Dedifferentiated amniotic fluid mesenchymal stem cell (primary cell): ENCODE measurements around the gene PPP1R1A.

Experiments
- DNase-seq: peaks from one replicate; pipeline ENCODE4 v3.0.0-alpha.2; 2016; ENCODE audit errors: extremely low spot score

PPP1R1A gene, protein sequence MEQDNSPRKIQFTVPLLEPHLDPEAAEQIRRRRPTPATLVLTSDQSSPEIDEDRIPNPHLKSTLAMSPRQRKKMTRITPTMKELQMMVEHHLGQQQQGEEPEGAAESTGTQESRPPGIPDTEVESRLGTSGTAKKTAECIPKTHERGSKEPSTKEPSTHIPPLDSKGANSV

DNA sequence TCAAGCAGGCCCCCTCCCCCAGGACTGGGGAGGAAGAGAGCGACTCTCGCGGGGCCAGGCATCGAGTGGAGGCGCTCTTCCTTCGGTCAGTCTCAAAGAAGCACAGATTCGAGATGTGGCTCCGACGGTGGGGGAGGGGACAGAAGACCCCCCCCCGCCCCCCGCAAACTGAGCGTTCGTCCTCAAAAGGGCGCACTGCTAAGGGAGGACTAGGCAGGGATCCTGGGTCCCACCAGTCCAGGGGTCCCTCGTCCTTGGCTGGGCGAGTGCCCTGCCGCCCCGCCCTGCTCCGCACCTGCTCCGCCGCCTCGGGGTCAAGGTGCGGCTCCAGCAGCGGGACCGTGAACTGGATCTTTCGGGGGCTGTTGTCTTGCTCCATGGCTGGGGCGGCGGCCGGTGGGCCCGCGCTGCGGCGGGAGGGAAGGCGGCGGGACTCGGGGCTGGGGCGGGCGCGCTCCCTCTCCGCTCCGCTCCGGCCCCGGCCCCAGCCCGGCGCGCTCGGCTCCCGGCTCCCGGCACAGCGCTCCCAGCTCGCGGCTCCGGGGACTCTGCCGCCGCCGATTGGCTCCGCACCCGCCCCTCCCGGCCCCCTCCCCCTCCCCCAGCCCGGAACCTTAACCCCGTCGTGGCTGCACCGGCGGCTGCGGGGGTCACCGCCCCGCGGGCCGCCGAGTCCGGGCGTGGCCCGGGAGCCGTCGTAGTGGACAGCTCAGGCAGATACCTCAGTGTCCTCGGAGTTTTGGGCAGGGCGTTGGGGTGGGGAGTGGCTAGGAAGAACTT lies at the start of gene PPP1R1A:
PPP1R1A (minus strand) TSS at position 550 of the 780 bp plus-strand sequence; CDS start at position 379, 171 bp downstream.
- no peak for DNase-seq

DNA sequence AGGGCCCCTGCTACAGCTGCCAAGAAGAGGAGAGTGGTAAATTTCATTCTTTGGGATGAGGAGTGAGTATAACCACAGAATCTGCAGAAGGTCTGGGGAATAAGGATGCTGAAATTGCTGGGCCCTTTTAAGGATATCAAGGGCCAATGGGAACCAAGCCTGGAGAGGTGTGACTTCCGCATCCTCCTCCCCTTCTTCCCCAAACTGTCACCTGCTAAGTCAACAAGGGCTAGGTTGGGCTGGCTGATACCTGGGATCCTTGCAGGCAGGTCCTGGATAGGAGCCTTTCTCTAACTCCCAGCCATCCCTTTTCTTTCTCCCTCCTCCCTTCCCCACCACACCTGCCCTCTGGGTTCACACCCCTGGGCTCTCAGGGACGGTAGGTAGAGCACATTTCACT lies 46.3 kb upstream of the PPP1R1A start, which contains the start of gene LACRT:
LACRT (minus strand) TSS at position 101 of the 400 bp plus-strand sequence; CDS start at position 47, 54 bp downstream.
- DNase-seq, result no peak

DNA sequence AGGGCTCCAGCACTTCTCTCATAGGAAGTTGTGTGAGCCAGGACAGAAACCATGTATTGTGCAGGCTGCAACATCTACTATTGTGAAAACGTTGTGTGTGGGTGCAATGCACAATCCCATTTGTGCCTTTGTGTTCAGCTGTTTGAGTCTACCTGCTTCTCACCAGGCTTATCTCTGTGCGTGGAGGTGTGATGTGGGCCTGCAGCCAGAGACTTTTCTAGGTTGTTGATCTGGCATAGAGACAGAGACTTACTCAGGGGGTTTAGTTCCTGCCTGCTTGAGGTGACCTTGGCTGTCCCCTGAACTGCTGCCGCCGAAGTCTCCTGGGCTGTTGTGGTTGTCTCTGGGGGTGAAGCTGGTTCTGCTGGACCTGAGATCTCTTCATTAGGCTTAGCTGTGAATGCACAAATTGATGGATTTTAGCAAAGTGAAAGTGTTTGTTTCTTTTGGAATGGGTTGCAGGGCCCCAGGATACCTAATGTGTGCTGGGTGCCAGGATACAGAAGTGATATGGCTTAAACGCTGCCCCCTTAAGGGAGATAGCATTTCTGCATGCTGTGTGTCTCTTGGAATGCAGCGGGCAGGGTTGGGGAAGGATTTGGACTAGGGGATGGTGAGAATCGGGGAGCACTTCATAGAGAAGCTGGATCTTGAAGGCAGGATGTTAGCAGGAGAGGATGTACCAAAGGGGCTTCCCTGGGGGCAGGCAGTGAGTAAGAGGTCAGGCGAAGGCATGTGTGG lies 43.7 kb upstream of the PPP1R1A start:
- DNase-seq, result no peak

DNA sequence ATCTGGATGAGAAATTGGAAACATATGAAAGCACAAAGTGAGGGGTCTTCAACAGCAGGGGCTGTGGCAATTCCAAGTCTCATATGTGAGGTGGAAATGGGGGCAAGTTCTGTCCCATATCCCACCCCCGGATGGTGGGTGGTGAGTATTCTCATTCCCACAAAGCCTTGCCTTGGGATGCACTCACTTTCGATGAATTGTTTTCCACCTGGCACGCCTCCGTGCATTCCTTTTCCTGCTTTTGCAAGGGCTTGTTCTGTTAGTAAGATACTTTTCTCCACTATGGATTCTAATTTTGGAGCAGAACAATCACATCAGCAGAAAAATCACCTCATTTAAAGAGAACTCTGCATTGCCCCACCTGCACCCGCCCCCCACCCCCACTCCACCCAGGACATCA lies 43.1 kb upstream of the PPP1R1A start:
- DNase-seq, result no peak

DNA sequence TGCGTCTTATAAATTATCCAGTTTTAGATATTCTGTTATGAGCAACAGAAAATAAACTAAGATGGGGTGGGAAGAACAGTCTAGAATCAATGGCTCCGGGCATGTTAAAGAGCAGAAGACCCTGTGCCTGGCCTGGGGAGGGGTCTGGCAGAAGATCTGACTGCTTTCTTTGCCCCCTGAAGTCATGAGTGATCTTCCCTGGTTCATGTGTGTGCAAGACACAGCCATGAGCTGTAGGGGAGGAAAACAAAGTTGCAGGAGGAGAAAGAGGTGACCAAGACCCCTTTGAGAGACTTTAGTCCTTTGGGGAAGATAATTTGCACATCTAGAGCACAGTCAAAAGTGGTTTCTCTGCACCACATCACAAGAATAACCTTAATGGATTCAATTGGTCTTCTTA lies 41.5 kb upstream of the PPP1R1A start:
- DNase-seq, result no peak

DNA sequence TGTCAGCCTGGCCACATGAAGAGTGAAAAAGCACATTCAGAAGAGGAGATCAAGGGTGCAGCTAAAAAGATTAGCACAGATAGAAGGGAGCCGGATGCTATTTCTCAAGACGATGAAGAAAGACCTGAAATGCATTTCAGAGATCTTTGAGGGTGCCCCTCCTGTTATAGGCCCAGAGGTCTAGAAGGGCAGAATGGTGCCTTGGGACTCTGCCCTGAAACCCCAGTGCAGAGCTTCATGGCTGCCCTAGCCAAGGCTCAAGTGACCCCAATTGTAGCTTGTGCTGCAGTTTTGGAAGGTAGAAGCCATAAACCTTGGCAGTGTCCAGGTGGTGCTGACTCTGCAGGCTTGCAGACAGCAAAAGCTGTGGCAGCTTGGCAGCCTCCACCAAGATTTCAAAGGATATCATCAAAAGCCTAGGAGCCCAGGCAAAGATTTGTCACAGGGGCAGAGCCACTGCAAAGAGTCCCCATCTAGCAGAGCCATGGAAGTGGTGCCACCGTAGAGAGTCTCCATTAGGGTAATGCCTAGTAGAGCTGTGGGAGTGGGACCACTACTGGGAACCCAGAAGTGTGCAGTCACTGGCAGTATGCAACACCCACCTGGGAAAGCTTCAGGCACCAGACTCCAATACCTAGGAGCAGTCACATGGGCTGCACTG lies 39.9 kb upstream of the PPP1R1A start:
- no peak for DNase-seq

DNA sequence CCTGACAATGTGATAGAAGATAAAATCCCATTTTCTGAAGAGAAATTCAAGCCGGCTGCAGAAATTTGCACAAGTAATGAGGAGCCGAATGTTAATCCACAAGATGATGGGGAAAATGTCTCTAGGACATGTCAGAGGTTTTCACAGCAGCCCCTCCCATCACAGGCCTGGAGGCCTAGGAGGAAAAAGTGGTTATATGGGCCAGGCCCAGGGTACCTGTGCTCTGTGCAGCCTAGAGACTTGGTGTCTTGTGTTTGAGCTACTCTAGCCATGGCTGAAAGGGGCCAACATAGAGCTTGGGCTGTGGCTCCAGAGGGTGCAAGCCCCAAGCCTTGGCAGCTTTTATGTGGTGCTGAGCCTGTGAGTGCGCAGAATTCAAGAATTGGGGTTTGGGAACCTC lies 38.8 kb upstream of the PPP1R1A start:
- DNase-seq, result no peak

DNA sequence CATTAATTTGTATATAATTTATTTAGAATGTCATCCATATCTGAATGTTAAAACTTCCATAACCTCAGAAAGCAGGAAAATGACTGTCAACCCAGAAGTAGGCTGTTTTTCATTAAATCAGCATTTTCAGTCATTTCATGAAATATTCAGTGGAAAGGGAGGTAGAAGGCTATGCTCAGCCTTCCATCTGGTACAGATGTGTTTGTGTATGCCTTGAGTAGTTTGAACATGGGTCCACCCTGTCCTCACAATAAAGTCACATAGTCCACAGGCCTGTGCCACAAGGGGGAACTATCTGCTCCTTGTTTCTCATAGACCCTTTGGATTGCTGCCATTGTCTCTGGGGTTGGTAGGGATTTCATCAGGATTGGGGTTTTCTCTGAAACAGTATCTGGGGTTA lies 37.1 kb upstream of the PPP1R1A start:
- no peak for DNase-seq

DNA sequence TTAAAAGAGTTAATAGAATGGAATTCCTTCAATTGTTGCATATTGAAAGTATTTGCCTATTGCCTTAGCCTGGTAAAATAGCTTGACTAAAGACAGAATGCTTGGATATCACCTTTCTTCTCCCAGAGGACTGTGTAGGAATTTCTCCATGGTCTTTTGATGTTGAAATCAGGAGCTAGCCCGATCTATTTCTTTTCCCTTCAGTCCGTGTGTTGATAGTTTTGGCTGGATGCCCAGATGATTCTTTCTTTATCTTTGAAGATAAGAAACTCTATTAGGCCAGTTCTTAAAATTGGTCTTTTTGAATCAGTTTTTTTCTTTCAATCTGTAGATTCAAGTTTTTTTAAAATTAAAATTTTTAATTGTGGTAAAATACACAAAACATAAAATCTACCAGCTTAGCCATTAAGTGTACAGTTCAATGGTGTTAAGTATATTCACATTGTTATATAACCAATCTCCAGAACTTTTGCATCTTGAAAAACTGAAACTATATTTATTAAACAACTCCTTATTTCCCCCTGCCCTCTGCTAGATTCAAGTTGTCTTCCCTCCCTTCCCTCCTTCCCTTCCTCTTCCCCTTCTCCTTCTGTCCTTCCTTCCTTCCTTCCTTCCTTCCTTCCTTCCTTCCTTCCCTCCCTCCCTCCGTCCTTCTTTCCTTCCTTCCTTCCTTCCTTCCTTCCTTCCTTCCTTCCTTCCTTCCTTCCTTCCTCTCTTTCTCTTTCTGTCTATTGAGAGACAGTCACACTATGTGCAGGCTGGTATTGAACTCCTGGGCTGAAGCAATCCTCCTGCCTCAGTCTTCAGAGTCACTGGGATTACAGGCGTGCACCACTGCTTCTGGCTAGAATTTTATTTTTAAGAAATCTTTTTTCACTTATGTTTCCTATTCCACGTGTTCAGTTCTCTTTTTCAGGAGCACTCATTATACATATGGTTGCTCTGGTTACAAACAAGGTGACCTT lies 36.1 kb upstream of the PPP1R1A start:
- DNase-seq, result no peak

DNA sequence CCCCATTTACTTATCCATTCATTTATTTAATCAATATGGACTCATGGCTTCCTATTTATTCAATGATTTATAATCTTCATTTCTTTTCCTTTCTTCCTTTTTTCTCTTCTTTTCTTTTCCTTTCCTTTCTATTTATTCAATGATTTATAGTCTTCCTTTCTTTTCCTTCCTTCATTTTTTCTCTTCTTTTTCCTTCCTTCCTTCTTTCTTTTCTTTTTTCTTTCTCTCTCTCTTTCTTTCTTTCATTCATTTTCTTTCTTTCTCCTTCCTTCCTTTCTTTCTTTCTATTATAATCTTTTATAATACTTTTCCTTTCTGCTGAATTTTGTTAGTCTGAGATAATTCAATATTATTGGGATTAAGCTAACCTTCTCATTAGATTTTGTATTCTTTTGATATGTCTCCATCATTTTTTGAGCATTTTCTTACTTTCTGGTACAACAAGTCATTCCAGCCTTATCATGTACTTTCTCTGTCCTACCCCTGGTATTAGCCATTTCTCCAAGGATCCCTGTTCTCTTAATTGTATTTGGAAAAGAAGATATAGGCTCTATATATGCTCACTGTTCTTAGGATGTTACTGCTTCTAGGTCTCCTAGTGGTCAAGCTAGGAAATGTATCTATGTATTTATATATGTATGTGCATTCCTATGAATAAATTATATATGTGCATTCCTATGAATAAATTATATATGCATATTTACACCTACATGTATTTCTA lies 34.2 kb upstream of the PPP1R1A start:
- no peak for DNase-seq

DNA sequence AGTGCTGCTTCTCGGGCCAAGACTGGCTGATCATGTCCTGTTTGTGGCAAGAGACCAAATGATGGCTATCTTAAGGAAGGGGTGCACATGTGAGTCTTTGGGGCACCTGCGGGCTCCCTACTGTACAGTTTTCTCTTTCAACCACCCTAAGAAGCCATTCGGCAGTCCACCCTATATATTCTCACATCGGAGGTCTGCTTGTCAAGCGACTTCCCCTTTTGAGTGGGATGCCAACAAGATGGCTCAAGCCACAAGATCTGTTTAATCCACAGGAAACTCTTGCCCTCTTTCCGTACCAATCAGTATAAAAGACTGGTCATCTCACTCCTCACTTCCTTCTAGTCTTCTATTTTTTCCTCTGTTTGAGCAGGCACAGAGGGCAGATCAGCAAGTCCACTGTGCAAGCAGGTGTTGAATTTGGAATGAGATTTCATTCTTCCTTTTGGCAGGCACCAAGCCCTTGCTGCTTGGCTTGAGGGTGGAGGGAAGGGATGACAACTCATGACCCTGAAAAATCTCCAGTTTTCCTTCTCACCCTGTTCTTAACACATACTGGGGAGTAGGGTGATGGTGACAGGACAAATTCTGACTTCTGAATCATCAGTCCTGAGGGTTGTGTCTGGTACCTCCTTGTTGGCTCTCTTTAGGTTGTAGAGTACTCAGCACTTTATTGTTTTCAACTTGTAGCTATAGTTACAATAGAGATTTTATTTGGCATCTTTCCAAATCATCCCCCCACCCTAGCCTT lies 28.6 kb upstream of the PPP1R1A start:
- no peak for DNase-seq

DNA sequence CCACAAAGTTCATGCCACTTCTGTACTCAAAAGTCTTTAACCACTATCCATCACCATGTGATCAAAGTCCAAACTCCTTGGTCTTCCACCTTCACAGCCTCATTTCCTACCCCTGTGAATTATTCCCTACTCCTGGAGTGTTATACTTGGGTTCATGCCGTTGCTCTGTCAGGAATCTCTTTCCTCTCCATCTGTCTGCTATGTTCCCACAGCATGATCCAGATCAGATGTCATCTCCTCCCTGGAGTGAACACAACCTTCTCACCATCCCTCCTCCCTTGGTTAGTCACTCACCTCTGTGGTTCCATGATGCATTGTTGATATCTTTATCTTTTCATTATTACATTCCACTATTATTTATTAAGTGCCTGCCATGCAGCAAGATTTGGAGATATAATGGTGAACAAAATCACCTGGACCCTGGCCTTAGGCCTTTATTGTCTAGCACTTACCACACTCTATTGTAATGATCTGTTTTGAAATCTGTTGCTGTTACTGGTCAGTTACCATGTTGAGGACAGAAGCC lies 23.8 kb upstream of the PPP1R1A start:
- no peak for DNase-seq

DNA sequence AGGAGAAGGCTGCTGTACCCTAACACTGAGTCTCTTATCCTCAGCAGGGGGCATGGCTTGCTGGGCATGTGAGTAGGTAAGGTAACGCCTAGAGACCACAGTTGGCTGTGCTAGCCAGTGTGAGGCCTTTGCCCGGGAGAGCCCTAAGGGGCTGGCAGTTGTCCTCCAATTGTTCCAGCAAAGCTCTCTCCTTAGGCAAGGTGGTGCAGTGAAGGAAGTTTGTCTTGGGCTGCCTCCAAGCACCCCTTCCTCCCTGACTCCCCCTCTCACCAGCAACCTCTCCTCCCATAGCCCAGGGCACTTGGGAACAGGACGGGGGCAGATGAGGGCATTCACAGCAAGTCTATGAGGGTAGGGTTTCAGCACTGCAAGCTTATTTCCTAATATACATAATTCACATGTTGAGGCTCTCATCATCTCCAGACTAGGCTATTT lies 23.3 kb upstream of the PPP1R1A start:
- DNase-seq, result no peak

DNA sequence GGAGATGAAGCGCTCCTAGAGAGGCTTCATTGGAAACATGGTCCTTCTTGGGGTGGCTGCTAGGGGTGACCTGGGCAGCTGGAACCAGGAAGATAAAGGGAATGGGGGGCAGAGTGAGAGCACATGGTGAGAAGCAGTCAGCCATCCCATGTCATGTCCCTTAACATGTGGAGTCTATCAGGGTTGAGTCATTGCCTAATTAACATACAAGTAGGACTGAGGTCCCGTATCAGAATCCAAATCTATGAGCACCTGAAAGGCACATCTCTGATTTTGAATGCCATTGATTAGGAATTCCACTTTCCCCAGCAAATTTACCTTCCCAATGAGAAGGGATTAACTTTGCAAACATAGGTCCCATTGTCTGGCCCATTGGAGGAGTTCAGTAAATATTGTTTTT lies 20.3 kb upstream of the PPP1R1A start:
- no peak for DNase-seq

DNA sequence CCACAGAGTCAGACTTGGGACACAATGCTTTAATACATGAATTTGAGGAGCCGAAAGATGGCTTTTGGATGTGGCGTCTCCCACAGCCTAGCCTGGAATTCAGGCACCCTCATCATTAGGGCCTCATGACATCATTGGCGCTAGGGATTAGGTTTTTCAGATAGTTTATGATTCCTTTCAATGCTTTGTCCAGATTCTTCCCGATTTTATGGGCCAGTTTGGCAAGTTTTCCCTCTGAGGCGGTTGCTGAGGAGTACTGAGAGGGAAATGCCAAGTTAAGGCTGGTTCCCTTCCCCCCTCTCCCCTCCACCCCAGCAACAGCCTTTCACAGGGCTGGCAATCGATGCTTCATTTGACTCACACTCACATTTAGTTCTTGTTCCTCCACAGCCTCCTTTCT lies 19.7 kb upstream of the PPP1R1A start:
- DNase-seq, result no peak

DNA sequence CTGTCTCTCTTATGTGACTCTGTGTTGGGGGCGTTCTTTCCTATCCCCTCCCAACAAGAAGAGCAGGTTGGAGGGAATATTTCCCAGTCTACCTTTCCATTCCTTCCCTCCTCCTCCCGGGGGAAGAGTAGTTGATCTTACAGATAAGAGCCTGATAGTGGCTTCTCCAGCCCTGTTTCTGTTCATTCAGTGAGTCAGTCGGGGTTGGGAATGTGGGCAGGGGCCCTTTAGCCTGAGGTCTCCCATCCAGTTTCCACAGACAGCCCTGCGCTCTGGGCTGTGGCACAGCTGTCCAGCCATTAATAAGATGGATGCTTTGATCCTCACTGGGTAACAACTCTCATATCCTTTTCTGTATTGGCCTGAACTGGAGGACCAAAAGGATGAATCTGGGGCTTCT lies 18.1 kb upstream of the PPP1R1A start:
- DNase-seq, result no peak

DNA sequence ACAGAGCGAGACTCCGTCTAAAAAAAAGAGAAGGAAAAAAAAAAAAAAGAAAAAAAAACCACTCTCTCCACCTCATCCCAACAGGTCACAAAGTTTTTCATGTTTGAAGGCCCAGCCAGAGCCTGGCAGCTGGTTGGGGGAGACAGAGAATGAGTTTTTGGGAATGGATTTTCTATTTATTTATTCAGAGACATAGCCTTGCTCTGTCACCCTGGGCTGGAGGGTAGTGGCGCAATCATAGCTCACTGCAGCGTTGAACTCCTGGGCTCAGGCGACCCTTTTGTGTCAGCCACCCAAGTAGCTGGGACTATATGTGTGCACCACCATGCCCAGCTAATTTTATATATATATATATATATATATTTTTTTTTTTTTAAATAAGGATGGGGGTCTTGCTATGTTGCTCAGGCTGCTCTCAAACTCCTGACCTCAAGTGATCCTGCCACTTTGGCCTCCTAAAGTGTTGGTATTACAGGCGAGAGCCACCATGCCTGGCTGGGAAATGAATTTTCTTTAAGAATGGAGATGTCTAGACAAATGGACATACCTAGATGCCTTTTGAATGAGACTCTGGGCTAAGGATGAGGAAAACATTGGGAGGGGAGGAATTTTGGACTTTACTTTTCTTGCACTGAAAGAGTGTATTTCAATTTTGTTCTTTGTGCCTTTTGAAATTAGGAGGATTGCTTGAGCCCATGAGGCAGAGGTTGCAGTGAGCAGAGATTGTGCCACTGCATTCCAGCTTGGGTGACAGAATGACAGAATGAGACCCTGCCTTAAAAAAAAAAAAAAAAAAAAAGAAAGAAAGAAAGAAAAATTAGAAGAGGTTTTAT lies 16.9 kb upstream of the PPP1R1A start:
- no peak for DNase-seq

DNA sequence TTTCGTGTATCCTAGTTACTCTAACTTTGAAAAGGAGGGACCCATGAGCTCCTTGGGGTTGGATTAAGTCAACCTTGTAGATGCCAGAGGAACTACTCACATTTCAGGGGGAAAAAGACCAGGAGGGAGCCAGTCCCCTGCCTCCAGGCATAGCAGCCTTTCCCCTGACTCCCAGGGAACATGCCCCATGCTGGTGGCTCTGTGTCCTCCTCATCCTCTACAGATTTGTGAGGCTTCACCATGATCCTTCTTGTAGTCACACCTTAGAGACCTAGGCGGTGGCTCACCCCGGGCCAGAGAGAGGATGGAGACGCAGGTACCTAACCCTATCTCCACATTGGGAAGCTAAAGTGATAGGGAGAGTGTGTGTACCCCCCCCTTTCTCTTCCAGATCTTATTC lies 16.0 kb upstream of the PPP1R1A start:
- DNase-seq, result no peak
